Stimulated activated CD8-positive, alpha-beta memory T cell treated with anti-CD3 and anti-CD28 coated beads, Interleukin-7, amount 100 ng/mL, for 24 hours (primary cell): ENCODE measurements around the gene SETX.

Experiments used
- DNase-seq: peaks from one replicate; pipeline ENCODE4 v3.0.0-alpha.2; 2020; ENCODE audit warnings: low read depth

Gene SETX

GRCh38 chr9:132214027-132214622, 140.7 kb downstream of the SETX start:
- DNase-seq = no peak

GRCh38 chr9:132211570-132211969, 143.2 kb downstream of the SETX start:
- no peak for DNase-seq
